Progenitor cell of endocrine pancreas (in vitro differentiated cells): ENCODE measurements around the gene E2F8. TPM values are rescaled to one million over a fixed set of nuclear protein-coding genes. Genes with fewer than 3 reads are reported as not detected.

Experiments
- DNase-seq: peaks from one replicate; pipeline ENCODE4 v3.0.0; 2021; ENCODE audit warnings: low spot score; ENCODE audit not compliant: unreplicated experiment
- H3K27ac Mint-ChIP-seq: 2 replicates; pipeline ENCODE4 v1.8.0; 2021; ENCODE audit warnings: mild to moderate bottlenecking, moderate library complexity, mixed read lengths
- H3K27me3 Mint-ChIP-seq: 2 replicates; pipeline ENCODE4 v1.8.0; 2021; ENCODE audit warnings: mixed read lengths
- H3K36me3 Mint-ChIP-seq: 2 replicates; pipeline ENCODE4 v1.8.0; 2022; ENCODE audit warnings: mixed read lengths; ENCODE audit not compliant: insufficient read depth
- H3K4me1 Mint-ChIP-seq: 2 replicates; pipeline ENCODE4 v1.8.0; 2021; ENCODE audit warnings: low read depth, mixed read lengths
- H3K4me3 Mint-ChIP-seq: 2 replicates; pipeline ENCODE4 v1.8.0; 2021; ENCODE audit warnings: low read depth, mild to moderate bottlenecking, moderate library complexity, mixed read lengths
- H3K9me3 Mint-ChIP-seq: 2 replicates; pipeline ENCODE4 v1.8.0; 2021; ENCODE audit warnings: low read depth, mixed read lengths
- total RNA-seq: library from RNA; stranded (reverse); gene quantifications from 2 replicates; pipeline ENCODE4 v1.2.1, GENCODE V29; 2021
- TF ChIP-seq, protein P1 (sequence below): fragments of 200-600 bp; sonication (generic); IDR thresholded peaks from one replicate; pipeline ENCODE4 v1.5.0; 2021; ENCODE audit warnings: antibody characterized with exemption, mild to moderate bottlenecking; ENCODE audit not compliant: unreplicated experiment

The E2F8 gene
- total RNA-seq, 1 donor from 2014 or later = 9.2 TPM

DNA sequence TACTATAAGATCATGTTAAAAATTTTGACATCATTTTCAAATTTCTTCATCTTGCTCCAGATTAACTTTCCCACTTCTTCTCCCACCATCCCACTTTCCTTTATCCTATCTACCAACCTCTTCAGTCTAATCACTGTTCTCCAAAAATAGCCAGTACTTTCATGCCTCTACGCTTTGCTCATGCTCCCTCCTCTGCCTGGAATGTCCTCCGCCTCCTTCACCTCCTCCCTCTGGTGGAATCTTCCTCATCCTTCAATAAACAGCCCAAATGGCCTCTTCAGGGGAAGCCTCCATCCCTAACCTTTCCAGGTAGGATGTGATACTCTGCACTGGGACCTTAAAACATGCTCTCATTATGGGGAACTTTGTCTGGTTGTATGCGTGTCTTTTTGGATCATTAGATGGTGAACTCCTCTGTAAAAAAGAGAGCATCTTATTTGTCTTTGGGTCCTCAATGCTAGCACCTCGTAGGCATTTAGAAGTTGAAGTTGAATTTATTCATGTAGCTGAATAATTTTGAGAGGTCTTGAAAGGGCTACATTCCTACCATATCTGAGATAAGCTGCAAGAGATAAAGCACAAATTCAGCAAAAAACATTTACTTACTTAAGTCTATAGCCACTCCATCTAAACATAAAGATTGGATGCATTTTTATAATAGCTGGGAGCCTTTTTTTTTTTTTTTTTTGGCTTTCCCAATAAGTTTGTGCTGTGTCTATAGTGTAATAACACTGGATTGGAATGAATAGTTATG, 31.0 kb downstream of the E2F8 start:
- no peak for DNase-seq
- H3K9me3 Mint-ChIP-seq = no peaks in the 10 kb centered on the region
- H3K4me1 Mint-ChIP-seq = peaks cover 4% of the 10 kb centered on the region
- H3K36me3 Mint-ChIP-seq = no peaks in the 10 kb centered on the region
- H3K27me3 Mint-ChIP-seq = peaks cover 38% of the 10 kb centered on the region
- H3K4me3 Mint-ChIP-seq = no peak overlapping the region
- TF ChIP-seq, protein P1, sequence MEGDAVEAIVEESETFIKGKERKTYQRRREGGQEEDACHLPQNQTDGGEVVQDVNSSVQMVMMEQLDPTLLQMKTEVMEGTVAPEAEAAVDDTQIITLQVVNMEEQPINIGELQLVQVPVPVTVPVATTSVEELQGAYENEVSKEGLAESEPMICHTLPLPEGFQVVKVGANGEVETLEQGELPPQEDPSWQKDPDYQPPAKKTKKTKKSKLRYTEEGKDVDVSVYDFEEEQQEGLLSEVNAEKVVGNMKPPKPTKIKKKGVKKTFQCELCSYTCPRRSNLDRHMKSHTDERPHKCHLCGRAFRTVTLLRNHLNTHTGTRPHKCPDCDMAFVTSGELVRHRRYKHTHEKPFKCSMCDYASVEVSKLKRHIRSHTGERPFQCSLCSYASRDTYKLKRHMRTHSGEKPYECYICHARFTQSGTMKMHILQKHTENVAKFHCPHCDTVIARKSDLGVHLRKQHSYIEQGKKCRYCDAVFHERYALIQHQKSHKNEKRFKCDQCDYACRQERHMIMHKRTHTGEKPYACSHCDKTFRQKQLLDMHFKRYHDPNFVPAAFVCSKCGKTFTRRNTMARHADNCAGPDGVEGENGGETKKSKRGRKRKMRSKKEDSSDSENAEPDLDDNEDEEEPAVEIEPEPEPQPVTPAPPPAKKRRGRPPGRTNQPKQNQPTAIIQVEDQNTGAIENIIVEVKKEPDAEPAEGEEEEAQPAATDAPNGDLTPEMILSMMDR = no peak
- no peak overlapping the region for H3K27ac Mint-ChIP-seq

DNA sequence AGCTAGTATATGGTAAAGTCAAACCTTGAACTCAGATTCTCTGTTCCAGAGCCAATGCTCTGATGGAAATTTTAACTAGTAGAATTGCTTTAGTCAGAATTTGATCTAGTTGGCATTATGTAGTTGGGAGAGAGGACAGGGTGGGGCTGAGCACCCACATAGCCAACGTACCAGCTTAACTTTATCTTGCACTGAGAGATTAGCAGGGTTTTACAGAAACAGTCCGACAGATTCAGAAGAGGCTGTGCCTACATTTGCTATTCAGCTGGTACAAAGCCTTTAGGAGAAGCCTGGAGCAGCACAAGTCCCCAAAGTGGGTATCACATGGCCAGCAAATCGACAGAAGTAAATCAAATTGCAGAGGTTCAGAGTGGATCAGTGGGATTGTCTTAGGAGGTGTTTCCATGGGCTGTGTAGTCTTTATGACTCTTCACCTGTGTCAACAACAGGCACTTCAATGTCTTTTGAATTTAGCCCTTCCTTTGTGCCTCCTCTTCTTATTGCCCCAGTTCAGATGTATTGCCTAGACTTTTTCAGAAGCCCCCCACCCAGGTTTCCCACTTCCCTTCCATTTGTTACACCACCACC, 31.7 kb downstream of the E2F8 start:
- H3K36me3 Mint-ChIP-seq = no peaks in the 10 kb centered on the region
- H3K9me3 Mint-ChIP-seq = no peaks in the 10 kb centered on the region
- no peak overlapping the region for H3K4me3 Mint-ChIP-seq
- TF ChIP-seq, protein P1 = no peak
- no peak for DNase-seq
- H3K27me3 Mint-ChIP-seq = peaks cover 32% of the 10 kb centered on the region
- no peak overlapping the region for H3K27ac Mint-ChIP-seq
- H3K4me1 Mint-ChIP-seq = peaks cover 4% of the 10 kb centered on the region

DNA sequence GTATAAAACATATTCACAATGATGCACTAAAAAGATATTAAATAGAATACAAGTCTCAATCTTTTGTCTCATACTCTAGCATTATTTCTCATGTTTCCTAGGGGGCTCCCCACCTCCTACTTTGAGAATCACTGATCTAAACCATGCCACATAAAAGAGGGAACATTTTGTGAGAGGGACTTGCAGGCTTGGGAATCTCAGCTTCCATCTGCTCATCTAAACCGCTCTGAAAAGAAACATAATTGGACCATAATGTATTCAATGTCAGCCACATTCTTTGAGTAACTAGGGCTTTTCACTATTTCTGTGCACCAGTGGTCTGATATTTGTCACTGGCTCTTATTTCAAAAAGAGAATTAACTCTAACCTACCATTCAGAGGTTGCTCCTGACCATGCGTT, 32.6 kb downstream of the E2F8 start:
- Mint-ChIP-seq H3K36me3 (no peaks in the 10 kb centered on the region), H3K9me3 (no peaks in the 10 kb centered on the region), H3K4me1 (peaks cover 4% of the 10 kb centered on the region), H3K27ac (no peak overlapping the region), H3K27me3 (peaks cover 26% of the 10 kb centered on the region), H3K4me3 (no peak overlapping the region)
- DNase-seq = no peak
- TF ChIP-seq, protein P1 = no peak

DNA sequence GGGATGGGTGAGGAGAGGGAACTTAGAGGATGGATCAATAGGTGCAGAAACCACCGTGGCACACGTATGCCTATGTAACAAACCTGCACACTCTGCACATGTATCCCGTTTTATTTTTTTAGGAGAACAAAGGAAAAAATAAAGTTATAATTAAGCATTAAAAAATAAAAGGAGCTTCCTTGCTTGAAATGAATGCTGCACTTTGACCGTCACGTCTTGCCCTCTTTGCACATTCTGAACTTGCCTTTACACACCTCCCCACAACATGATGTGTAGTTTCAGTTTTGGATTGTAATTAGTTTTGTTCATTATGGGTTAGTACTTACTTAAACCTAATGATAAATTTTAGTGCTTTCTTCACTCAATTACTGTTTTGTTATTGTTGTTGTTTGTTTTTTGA, 35.9 kb downstream of the E2F8 start:
- no peak for DNase-seq
- Mint-ChIP-seq H3K36me3 (no peaks in the 10 kb centered on the region), H3K4me3 (no peak overlapping the region), H3K9me3 (no peaks in the 10 kb centered on the region), H3K27ac (no peak overlapping the region), H3K27me3 (peaks cover 23% of the 10 kb centered on the region), H3K4me1 (peaks cover 10% of the 10 kb centered on the region)
- TF ChIP-seq, protein P1 = no peak

DNA sequence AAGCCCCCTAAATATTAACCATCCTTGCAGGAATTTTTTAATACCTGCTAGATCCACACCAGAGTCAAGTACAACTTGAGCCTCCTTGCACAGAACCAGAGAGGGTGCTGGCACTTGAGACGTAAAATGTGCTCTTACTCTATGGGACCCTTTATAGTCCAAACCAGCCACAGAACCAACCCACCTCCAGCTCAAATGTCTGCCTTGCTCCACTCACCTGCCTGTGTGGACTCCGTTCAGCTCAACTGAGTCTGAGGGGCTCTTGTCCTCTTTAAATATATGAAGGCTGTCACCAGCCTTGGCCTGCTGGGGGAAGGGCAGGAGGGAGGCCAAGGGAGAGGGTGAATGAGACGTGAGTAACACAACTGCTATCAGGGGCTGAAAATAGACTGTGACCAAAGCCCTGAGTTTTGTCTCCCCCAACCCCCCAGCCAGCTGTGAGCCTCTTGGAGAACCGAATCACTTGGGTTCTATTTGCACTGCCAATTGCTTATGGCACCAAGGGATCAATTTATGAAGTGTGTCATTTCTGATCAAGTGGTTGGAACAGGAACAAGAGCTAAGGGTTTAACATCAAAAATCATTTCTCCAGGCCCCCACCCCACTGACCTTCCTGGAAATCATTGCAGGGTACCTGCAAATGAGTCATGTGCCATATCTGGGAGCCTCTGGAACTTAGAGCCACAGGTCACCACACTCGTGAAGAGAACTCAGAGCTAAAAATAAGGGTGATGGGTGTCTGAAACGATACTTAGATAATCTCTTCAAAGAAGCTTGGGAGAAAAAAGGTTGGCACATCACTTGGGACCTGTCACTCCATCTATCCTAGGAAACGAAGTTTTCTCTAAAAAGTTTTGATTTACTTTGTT, 38.8 kb downstream of the E2F8 start, which contains the start of gene CSRP3:
Gene CSRP3 (minus strand): TSS at position 247 of the 869 bp plus-strand sequence. CDS start 9,535 bp downstream, outside the sequence.
- Mint-ChIP-seq H3K27ac (no peak within 1 kb of the TSS), H3K4me1 (peaks cover 13% of the 10 kb centered on the region)

More for the DNA sequence above, 38.8 kb downstream of the E2F8 start, which contains the start of gene CSRP3:
- no peak for DNase-seq
- TF ChIP-seq, protein P1 = no peak
- H3K36me3 Mint-ChIP-seq = no peaks in the 10 kb centered on the region
- no peak within 1 kb of the TSS for H3K4me3 Mint-ChIP-seq
- peaks cover 3% of the 10 kb centered on the region for H3K27me3 Mint-ChIP-seq
- H3K9me3 Mint-ChIP-seq = no peaks in the 10 kb centered on the region
